HFF-Myc (cell line): ENCODE measurements around the gene NUFIP1.

ENCODE experiments used
- DNase-seq: peaks from one replicate; pipeline ENCODE4 v3.0.0-alpha.2; 2011; ENCODE audit warnings: low read depth; ENCODE audit errors: extremely low read depth
- H3K4me3 ChIP-seq: replicated peaks from 2 replicates; pipeline ENCODE4 v1.5.1; 2011; ENCODE audit warnings: low read depth, mild to moderate bottlenecking, control low read depth, low read length
- CTCF ChIP-seq: IDR thresholded peaks from 2 replicates; pipeline ENCODE4 v1.5.1; 2012; ENCODE audit warnings: mild to moderate bottlenecking, low read depth, low read length, control low read depth; ENCODE audit errors: missing control alignments

Gene NUFIP1

GRCh38 chr13:44921246-44921877, 67.9 kb downstream of the NUFIP1 start:
- no peak for TF ChIP-seq CTCF
- DNase-seq, result no peak
- H3K4me3 ChIP-seq, result no peak overlapping the region

- no peak overlapping the region for H3K4me3 ChIP-seq
- no peak for DNase-seq
- no peak for TF ChIP-seq CTCF
These were observed 69.3 kb downstream of the NUFIP1 start for GRCh38 chr13:44920013-44920412.

GRCh38 chr13:44919104-44919804, 70.0 kb downstream of the NUFIP1 start:
- peak overlapping the region; percentile 47 for H3K4me3 ChIP-seq
- DNase-seq, result no peak
- TF ChIP-seq CTCF, result no peak

DNA sequence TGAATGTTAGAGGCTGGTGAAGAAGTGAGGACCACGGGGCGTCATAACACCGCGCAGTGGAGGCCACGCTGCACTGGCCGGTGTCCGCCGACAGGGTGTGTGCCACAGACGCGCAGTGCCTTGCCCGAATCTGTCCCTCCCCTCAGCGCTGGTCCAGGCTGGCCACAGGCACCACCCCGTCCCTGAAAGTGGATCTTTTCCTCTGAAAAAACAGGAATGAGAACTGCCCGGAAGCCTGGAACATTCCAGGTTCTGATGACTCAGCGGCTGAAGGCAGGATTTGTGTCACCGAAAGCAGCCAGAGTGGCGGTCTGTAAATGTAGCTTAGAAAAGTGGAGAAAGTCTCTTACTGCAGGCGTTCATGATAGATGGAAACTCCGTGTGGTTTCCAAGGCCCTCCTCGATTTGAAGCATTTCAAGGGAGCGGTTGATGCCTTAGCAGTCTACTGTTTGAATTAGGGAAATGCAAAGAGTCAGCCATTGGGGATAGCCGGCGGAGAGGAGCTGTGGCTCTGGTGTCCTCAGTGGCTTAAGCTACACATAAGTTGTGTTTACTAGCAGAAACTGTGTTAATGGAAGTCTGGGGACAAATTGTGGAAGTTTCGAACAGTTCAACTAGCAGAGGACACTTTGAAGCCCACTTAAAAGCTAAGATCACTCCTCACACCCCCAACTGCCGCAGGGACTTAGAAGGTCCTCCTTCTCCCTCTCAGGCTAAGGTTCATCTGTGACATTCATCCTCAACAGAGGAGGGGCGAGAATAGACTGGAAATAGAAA, 70.8 kb downstream of the NUFIP1 start:
- peak; percentile 91 for DNase-seq
- H3K4me3 ChIP-seq, result peak overlapping the region; percentile 47
- TF ChIP-seq CTCF, result peak; percentile 70

- DNase-seq, result peak; percentile 95
These were observed 71.5 kb downstream of the NUFIP1 start for GRCh38 chr13:44917589-44918325.

More at GRCh38 chr13:44917589-44918325, 71.5 kb downstream of the NUFIP1 start:
- TF ChIP-seq CTCF, result peak; percentile 32
- peak overlapping the region; percentile 47 for H3K4me3 ChIP-seq
